ENCODE results near the gene VPS35L.
"Not testable (repeated sequence)": the region's sequence is repeated elsewhere in the genome, so short reads cannot be mapped to it uniquely, and the experiment has no call there.

VPS35L gene

GRCh38 chr16:19645557-19645981 is 90.1 kb downstream of the VPS35L start:
- ATAC-seq, result no peak
- Mint-ChIP-seq H3K9me3 (no peaks in the 10 kb centered on the region), H3K4me1 (peaks cover 1% of the 10 kb centered on the region), H3K27ac (no peak overlapping the region), H3K4me3 (no peak overlapping the region), H3K27me3 (no peaks in the 10 kb centered on the region)
- DNase-seq, result no peak

DNA sequence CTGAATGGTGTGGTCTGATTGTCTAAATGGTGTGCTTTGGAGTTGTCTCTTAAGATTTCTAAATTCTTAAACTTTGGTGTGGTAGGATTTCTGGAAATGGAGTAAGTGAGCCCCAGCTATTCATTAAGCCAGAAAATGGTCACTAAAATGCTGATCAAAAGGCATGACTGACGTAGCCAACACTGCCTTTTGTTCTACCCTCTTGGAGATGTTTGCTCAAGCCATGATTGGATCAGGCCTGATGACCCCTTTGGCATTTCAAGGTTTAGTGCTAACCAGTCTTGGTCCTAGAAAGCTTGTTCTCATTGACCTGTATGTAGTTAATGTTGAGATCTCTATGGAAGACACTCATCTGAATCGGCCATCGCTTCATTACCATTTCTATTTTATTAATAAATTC is 94.5 kb downstream of the VPS35L start:
- no peaks in the 10 kb centered on the region for H3K4me1 Mint-ChIP-seq
- no peak for ATAC-seq
- no peaks in the 10 kb centered on the region for H3K9me3 Mint-ChIP-seq
- H3K4me3 Mint-ChIP-seq, result no peak overlapping the region
- no peak for DNase-seq
- no peak overlapping the region for H3K27ac Mint-ChIP-seq
- H3K27me3 Mint-ChIP-seq, result no peaks in the 10 kb centered on the region

- ATAC-seq, result no peak
- no peaks in the 10 kb centered on the region for H3K4me1 Mint-ChIP-seq
Observed at GRCh38 chr16:19654147-19654546, 98.6 kb downstream of the VPS35L start.

DNA sequence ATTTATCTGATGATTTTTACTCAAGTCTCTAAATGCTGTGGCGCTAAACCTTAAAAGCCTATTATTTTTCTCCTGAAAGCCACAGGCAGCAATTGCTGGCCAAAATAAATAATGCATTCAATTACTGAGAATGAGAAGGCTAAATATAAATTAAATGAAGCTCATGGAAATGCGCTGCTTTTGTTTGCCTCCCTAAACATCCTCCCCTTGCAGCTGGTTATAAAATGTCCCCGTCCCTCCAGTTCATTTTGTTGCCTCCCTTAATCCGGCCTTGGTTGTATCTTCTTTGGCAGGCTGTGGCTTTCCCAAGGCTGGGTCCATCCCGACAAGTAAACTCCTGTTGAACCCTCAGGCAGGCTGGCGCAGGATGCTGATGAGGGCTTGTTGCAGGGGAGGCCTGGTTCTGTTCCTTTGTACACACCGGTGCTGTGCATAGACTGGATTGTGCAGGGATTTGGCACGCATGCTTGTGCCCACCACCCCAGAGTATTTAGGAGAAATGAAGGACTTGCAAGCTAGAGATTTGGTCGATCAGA is 99.8 kb downstream of the VPS35L start:
- Mint-ChIP-seq H3K27ac (peak overlapping the region in 1 of 2 donors; percentile 57), H3K27me3 (no peaks in the 10 kb centered on the region), H3K9me3 (no peaks in the 10 kb centered on the region), H3K4me1 (peaks cover 4% of the 10 kb centered on the region), H3K4me3 (no peak overlapping the region)
- DNase-seq (no peak), ATAC-seq (no peak)

More at GRCh38 chr16:19654147-19654546, 98.6 kb downstream of the VPS35L start:
- Mint-ChIP-seq H3K27ac (no peak overlapping the region), H3K9me3 (no peaks in the 10 kb centered on the region), H3K27me3 (no peaks in the 10 kb centered on the region), H3K4me3 (no peak overlapping the region)
- no peak for DNase-seq

GRCh38 chr16:19657831-19658230 is 102.3 kb downstream of the VPS35L start:
- H3K27ac Mint-ChIP-seq, result no peak overlapping the region
- H3K9me3 Mint-ChIP-seq, result no peaks in the 10 kb centered on the region
- ATAC-seq (no peak), DNase-seq (no peak)
- H3K4me3 Mint-ChIP-seq, result no peak overlapping the region
- no peaks in the 10 kb centered on the region for H3K27me3 Mint-ChIP-seq
- peaks cover 6% of the 10 kb centered on the region for H3K4me1 Mint-ChIP-seq

- H3K27ac Mint-ChIP-seq, result no peak overlapping the region
- DNase-seq (no peak), ATAC-seq (no peak)
- peaks cover 6% of the 10 kb centered on the region for H3K4me1 Mint-ChIP-seq
- no peaks in the 10 kb centered on the region for H3K9me3 Mint-ChIP-seq
- no peaks in the 10 kb centered on the region for H3K27me3 Mint-ChIP-seq
- no peak overlapping the region for H3K4me3 Mint-ChIP-seq
Observed at GRCh38 chr16:19659554-19659953, 104.1 kb downstream of the VPS35L start.

DNA sequence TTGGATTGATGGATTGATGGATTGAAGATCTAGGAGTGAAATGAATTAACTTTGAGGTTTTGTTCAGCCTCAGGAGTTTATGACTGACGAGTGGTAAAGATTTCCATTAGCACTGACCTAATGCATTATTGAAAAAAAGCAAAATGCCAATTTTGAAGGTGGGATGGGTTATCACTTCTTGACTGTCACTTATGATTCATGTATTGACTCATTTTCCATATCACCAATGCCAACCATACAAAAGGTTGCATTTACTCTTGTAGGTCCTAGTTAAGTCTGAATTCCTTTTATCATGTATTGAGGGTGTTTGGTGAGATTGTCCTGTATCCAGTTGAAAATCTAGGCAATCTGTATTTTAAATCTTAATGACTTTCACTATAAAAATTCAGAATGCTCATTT is 104.9 kb downstream of the VPS35L start:
- no peaks in the 10 kb centered on the region for H3K27me3 Mint-ChIP-seq
- DNase-seq, result no peak

GRCh38 chr16:19662351-19662750 is 106.8 kb downstream of the VPS35L start:
- H3K27ac Mint-ChIP-seq, result no peak overlapping the region
- no peaks in the 10 kb centered on the region for H3K27me3 Mint-ChIP-seq
- ATAC-seq (no peak), DNase-seq (no peak)
- H3K4me3 Mint-ChIP-seq, result no peak overlapping the region
- peaks cover 6% of the 10 kb centered on the region for H3K4me1 Mint-ChIP-seq
- H3K9me3 Mint-ChIP-seq, result peaks cover 4 to 7% of the 10 kb centered on the region in 2 donors

More for the DNA sequence above, 104.9 kb downstream of the VPS35L start:
- peaks cover 3 to 5% of the 10 kb centered on the region in 2 donors for H3K9me3 Mint-ChIP-seq
- H3K4me3 Mint-ChIP-seq, result no peak overlapping the region
- ATAC-seq, result peak; percentile 54
- peaks cover 6% of the 10 kb centered on the region for H3K4me1 Mint-ChIP-seq
- no peak overlapping the region for H3K27ac Mint-ChIP-seq

- ATAC-seq, result no peak
- Mint-ChIP-seq H3K27me3 (no peaks in the 10 kb centered on the region), H3K27ac (no peak overlapping the region), H3K4me3 (no peak overlapping the region), H3K4me1 (peaks cover 6% of the 10 kb centered on the region), H3K9me3 (peaks cover 4 to 7% of the 10 kb centered on the region in 2 donors)
- no peak for DNase-seq
Observed at GRCh38 chr16:19664166-19664565, 108.7 kb downstream of the VPS35L start.

GRCh38 chr16:19665313-19665712 is 109.8 kb downstream of the VPS35L start:
- DNase-seq, H3K4me3 Mint-ChIP-seq, H3K27me3 Mint-ChIP-seq, H3K27ac Mint-ChIP-seq, ATAC-seq, H3K9me3 Mint-ChIP-seq, H3K4me1 Mint-ChIP-seq: not testable (repeated sequence)

GRCh38 chr16:19666477-19666876 is 111.0 kb downstream of the VPS35L start:
- Mint-ChIP-seq H3K4me1 (no peaks in the 10 kb centered on the region), H3K4me3 (no peak overlapping the region), H3K9me3 (peaks cover 4 to 7% of the 10 kb centered on the region in 2 donors), H3K27ac (no peak overlapping the region), H3K27me3 (no peaks in the 10 kb centered on the region)
- DNase-seq (no peak), ATAC-seq (no peak)

- H3K27me3 Mint-ChIP-seq, result no peaks in the 10 kb centered on the region
- no peaks in the 10 kb centered on the region for H3K9me3 Mint-ChIP-seq
- DNase-seq (no peak), ATAC-seq (no peak)
- H3K4me3 Mint-ChIP-seq, result no peak overlapping the region
- no peak overlapping the region for H3K27ac Mint-ChIP-seq
- no peaks in the 10 kb centered on the region for H3K4me1 Mint-ChIP-seq
Observed at GRCh38 chr16:19672378-19672777, 116.9 kb downstream of the VPS35L start.

DNA sequence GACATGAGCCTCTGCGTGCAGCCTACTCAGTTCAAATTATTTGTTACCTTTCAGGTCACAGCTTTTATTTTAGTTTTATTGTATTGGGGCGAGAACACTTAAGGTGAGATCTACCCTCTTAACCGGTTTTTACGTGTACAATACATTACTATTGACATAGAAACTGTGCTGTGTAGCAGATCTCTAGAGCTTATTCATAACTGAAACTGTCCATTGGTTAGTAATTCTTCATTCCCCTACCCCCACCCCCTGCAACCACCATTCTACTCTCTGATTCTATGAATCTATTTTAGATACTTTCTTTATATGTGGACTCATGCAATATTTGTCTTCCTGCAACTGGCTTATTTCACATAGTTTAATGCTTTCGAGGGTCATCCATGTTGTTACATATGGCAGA is 119.0 kb downstream of the VPS35L start:
- Mint-ChIP-seq H3K27me3 (no peaks in the 10 kb centered on the region), H3K4me1 (no peaks in the 10 kb centered on the region), H3K4me3 (no peak overlapping the region), H3K9me3 (no peaks in the 10 kb centered on the region), H3K27ac (no peak overlapping the region)
- DNase-seq (no peak), ATAC-seq (no peak)

- DNase-seq, result no peak
- H3K9me3 Mint-ChIP-seq, result no peaks in the 10 kb centered on the region
- no peaks in the 10 kb centered on the region for H3K4me1 Mint-ChIP-seq
- peak overlapping the region; percentile 21 to 28 for H3K27ac Mint-ChIP-seq
- ATAC-seq, result no peak
- H3K27me3 Mint-ChIP-seq, result no peaks in the 10 kb centered on the region
- no peak overlapping the region for H3K4me3 Mint-ChIP-seq
Observed at GRCh38 chr16:19677402-19677801, 121.9 kb downstream of the VPS35L start.

DNA sequence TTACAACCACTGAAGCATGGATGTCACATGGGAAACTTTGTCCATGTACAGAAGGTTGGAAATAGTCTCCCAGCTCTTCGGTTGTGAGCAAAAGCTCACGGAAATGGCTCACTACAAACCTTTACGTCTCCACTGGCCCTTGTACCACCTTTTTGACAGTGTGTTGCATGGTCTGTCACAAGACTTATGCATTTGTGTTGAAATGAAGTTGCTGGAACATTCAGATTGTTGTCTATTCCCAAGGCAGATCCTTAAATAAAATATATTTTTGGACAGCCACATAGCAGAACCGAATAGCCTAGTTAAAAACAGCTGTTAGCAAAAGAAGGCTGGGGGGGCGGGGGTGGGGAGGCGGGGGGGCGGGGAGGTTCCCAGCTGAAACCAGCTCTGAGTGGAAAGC is 123.3 kb downstream of the VPS35L start:
- Mint-ChIP-seq H3K9me3 (no peaks in the 10 kb centered on the region), H3K27me3 (no peaks in the 10 kb centered on the region), H3K4me1 (no peaks in the 10 kb centered on the region), H3K4me3 (no peak overlapping the region), H3K27ac (no peak overlapping the region)
- ATAC-seq, result no peak
- no peak for DNase-seq

DNA sequence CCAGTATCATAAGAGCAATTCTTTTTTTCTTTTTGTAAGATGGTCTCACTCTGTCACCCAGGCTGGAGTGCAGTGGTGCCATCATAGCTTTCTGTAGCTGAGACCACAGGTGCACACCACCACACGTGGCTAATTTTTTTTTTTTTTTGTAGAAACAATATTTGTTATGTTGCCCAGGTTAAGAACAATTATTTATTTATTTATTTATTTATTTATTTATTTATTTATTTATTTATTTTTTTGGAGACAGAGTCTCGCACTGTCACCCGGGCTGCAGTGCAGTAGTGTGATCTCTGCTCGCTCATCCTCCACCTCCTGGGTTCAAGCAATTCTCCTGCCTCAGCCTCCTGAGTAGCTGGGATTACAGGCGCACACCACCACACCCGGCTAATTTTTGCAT is 123.8 kb downstream of the VPS35L start:
- not testable (repeated sequence) for ATAC-seq, DNase-seq, H3K4me1 Mint-ChIP-seq, H3K27ac Mint-ChIP-seq, H3K9me3 Mint-ChIP-seq, H3K27me3 Mint-ChIP-seq, H3K4me3 Mint-ChIP-seq

GRCh38 chr16:19680881-19681340 is 125.4 kb downstream of the VPS35L start:
- Mint-ChIP-seq H3K4me3 (no peak overlapping the region), H3K4me1 (no peaks in the 10 kb centered on the region), H3K27ac (no peak overlapping the region), H3K27me3 (no peaks in the 10 kb centered on the region), H3K9me3 (no peaks in the 10 kb centered on the region)
- ATAC-seq (no peak), DNase-seq (no peak)

Data from stimulated activated naive CD8-positive, alpha-beta T cell treated with anti-CD3 and anti-CD28 coated beads, Interleukin-15, amount 100 ng/mL, for 72 hours (primary cell).